Measurements from ENCODE around the gene C2orf74.

- no peak for TF ChIP-seq ZNF532 (CRISPR knock-in tag; IDR thresholded peaks at IDR 0.05; ENCODE audit: borderline replicate concordance)
- TF ChIP-seq CTCF (IDR thresholded peaks at IDR 0.05) = no peak
- TF ChIP-seq CBFB (CRISPR knock-in tag; IDR thresholded peaks at IDR 0.05; ENCODE audit: low read depth) = no peak
- TF ChIP-seq MAX (CRISPR knock-in tag; IDR thresholded peaks at IDR 0.05) = no peak
- no peak for TF ChIP-seq ATF1 (CRISPR knock-in tag; IDR thresholded peaks at IDR 0.05)
- no peak for TF ChIP-seq CREM (CRISPR knock-in tag; IDR thresholded peaks at IDR 0.05)
- TF ChIP-seq GRHL2 (CRISPR knock-in tag; IDR thresholded peaks at IDR 0.05; ENCODE audit: insufficient replicate concordance, severe bottlenecking) = no peak
- TF ChIP-seq IRF1 (CRISPR knock-in tag; IDR thresholded peaks at IDR 0.05) = no peak
- no peak for TF ChIP-seq ZNF232 (CRISPR knock-in tag; IDR thresholded peaks at IDR 0.05)
- TF ChIP-seq NR3C1 (CRISPR knock-in tag; conservative IDR thresholded peaks at IDR 0.05; ENCODE audit: low read depth) = no peak
- TF ChIP-seq ESRRA (CRISPR knock-in tag; IDR thresholded peaks at IDR 0.05; ENCODE audit: borderline replicate concordance) = no peak
Measured at GRCh38 chr2:61178603-61179545, 16.9 kb downstream of the C2orf74 start.

All from WTC11 (cell line).